CD4-positive, alpha-beta T cell treated with Interleukin-6 for 4 hours (primary cell): ENCODE data around the gene CD3D.
A peak's percentile ranks its signal among the peaks of the same experiment; 100 is the strongest.

Experiments used
- DNase-seq: peaks from one replicate; pipeline ENCODE4 v3.0.0-alpha.2; 2020; ENCODE audit warnings: mixed read lengths

The CD3D gene

DNA sequence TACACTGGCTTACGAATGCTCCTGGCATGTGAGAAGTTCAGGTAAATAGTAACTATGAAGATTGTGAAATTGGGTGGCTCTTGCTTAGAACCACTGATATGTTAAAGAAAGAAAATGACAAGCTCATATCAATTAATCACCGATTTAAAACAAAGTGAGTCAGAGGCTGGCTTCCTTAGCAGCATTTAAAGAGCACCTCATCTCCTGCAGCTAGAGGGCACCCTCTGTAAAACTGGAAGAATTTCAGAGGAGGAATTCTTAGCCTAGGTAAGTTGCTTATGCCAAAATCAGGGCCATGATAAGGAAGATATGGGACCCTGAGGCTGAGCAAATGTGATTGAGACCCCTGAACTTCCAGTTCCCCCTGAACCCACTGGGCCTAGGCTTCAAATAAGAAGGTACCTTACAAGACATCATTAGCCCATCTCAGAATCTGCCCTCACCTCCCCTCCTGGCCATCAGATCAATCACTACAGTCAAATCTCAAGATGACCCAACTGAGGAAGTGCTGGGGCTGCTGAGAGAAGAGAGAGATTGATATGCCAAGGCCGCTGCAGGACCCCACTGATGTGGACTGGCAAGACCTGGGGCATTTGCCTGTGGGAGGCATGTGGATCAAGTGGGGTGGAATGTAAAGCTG lies 46.6 kb downstream of the CD3D start:
- peak; percentile 71 for DNase-seq

DNA sequence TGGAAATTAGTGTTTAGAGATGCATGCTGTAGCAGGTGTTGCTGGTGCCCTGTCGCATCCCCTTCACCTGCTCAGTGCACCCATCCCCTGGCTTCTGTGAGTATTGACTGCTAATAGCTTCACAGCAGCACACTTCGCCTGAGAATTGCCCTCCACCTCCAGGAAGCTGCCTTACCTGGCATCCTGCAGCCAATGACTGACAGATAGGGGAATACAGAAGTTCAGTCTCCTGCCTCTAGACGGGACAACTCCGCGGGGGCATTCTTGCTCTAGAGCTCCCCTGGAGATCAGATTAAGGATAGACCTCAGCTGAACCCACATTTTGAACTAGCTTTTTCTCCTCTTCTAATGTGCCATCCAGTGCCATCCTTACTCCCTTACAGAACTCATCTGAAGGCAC lies 47.3 kb downstream of the CD3D start:
- DNase-seq: no peak

DNA sequence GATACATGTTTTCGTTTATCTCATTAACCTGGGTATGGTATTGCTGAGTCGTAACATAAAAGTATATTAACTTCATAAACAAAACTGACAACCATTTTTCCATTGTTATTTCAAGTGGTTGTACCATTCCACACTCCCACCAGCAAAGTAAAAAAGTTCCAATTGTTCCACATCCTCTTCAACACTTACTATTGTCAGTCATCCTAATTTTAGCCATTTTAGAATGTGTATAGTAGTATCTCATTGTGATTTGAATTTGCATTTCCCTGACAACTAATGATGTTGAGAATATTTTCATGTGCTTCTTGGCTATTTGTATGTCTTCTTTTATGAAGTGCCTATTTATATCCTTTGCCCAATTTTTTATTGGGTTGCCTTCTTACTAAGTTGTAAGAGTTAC lies 48.5 kb downstream of the CD3D start:
- no peak for DNase-seq

DNA sequence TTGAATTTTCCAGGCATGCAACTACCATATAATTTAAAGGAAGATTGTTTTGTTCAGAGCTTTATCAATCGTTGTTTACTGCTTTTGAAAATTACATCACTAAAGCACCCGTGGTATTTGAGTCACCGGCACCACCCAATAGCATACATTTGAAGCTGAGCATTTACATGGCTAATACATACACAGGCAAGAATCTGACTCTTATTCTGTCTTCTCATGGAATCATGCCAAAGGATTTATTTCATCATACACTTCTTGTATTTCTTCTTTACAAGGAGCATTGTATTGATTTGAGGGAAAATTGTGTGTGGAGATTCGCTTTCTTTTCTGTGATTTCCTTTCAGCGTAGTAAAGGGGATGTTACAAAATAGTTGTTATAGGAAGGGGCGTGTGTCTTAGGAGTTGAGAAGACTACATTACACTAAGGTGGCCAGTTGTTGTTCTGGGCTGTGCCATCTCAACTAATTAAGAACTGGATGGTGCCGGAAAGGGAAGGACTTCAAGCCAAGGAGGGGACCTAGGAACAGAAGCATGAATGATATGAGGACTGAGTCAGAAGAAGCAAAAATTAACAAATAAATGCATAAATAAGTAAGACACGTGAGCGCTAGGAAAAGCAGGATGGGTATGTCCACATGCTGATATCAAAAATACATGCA lies 50.9 kb downstream of the CD3D start:
- DNase-seq: no peak

DNA sequence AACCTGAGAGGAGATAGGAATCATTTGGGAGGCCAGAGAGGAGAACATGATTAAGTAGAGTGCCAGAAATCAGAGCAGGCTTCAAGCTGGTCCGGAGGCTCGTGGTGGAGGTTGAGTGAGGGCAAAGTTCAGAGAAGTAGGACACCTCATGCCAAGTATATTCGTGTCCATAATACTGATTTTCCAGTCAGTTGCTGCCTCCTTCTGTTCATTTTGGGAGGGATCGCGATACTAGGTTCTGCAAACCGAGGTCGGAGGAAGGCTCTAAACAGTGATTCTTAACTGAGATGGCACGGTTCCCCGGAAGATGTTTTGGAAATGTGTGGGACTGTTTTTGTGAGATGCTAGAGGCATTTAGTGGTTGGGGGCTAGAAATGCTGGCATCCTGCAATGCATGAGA lies 51.6 kb downstream of the CD3D start:
- peak; percentile 62 for DNase-seq

DNA sequence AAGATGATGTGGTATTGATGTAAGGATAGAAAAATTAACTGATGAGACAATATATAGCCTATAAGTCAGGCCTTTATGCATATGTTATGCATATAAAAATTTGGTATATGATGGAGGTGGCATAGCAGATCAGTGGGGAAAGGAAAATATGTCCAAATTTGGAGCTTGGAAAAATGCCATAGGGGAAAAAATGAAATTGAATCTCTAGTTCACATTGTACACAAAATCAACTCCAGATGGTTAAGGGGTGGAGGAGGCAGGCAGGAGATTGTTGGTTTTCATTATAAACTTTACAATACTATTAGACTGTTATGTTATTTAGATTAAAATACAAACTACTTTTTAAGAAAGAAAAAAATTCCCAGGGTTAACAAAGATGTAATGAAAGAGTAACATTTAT lies 53.1 kb downstream of the CD3D start:
- DNase-seq: no peak
